ENCODE results near the gene SMPD3. TPM values are rescaled to one million over a fixed set of nuclear protein-coding genes. Genes with fewer than 3 reads are reported as not detected.

Gene SMPD3
- total RNA-seq, 1 experiment from 2014 or later: 0.77 TPM

GRCh38 chr16:68368301-68368888 is 79.9 kb downstream of the SMPD3 start:
- no peak for DNase-seq (ENCODE audit: low read depth, low spot score)
- BruUV-seq (replicated peaks): no TSS peak
- no peak for ATAC-seq
- Histone ChIP-seq H3K27me3 (ENCODE audit: control insufficient read depth, insufficient read depth, low read length) (no peaks in the 10 kb centered on the region), H3K4me1 (ENCODE audit: control insufficient read depth, insufficient read depth, low read length) (no peaks in the 10 kb centered on the region), H3K4me3 (ENCODE audit: low read depth in 2 of 2, low read length in 2 of 2) (no peak overlapping the region), H3K27ac (ENCODE audit: low read length) (no peak overlapping the region), H3K36me3 (ENCODE audit: control insufficient read depth, insufficient read depth, low read length) (no peaks in the 10 kb centered on the region), H3K9me3 (ENCODE audit: control insufficient read depth, insufficient read depth, low read depth, low read length) (no peaks in the 10 kb centered on the region)
- TF ChIP-seq TCF7L2 (IDR thresholded peaks at IDR 0.05; ENCODE audit: low read depth, low read length) (no peak), POLR2AphosphoS5 (IDR thresholded peaks at IDR 0.05; ENCODE audit: low read depth, low read length) (no peak), SIN3A (IDR thresholded peaks at IDR 0.05; ENCODE audit: borderline replicate concordance, insufficient read depth, low read depth, low read length) (no peak)
- TF ChIP-seq, protein P1, sequence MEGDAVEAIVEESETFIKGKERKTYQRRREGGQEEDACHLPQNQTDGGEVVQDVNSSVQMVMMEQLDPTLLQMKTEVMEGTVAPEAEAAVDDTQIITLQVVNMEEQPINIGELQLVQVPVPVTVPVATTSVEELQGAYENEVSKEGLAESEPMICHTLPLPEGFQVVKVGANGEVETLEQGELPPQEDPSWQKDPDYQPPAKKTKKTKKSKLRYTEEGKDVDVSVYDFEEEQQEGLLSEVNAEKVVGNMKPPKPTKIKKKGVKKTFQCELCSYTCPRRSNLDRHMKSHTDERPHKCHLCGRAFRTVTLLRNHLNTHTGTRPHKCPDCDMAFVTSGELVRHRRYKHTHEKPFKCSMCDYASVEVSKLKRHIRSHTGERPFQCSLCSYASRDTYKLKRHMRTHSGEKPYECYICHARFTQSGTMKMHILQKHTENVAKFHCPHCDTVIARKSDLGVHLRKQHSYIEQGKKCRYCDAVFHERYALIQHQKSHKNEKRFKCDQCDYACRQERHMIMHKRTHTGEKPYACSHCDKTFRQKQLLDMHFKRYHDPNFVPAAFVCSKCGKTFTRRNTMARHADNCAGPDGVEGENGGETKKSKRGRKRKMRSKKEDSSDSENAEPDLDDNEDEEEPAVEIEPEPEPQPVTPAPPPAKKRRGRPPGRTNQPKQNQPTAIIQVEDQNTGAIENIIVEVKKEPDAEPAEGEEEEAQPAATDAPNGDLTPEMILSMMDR (IDR thresholded peaks at IDR 0.05): no peak
- TF ChIP-seq, protein P2, sequence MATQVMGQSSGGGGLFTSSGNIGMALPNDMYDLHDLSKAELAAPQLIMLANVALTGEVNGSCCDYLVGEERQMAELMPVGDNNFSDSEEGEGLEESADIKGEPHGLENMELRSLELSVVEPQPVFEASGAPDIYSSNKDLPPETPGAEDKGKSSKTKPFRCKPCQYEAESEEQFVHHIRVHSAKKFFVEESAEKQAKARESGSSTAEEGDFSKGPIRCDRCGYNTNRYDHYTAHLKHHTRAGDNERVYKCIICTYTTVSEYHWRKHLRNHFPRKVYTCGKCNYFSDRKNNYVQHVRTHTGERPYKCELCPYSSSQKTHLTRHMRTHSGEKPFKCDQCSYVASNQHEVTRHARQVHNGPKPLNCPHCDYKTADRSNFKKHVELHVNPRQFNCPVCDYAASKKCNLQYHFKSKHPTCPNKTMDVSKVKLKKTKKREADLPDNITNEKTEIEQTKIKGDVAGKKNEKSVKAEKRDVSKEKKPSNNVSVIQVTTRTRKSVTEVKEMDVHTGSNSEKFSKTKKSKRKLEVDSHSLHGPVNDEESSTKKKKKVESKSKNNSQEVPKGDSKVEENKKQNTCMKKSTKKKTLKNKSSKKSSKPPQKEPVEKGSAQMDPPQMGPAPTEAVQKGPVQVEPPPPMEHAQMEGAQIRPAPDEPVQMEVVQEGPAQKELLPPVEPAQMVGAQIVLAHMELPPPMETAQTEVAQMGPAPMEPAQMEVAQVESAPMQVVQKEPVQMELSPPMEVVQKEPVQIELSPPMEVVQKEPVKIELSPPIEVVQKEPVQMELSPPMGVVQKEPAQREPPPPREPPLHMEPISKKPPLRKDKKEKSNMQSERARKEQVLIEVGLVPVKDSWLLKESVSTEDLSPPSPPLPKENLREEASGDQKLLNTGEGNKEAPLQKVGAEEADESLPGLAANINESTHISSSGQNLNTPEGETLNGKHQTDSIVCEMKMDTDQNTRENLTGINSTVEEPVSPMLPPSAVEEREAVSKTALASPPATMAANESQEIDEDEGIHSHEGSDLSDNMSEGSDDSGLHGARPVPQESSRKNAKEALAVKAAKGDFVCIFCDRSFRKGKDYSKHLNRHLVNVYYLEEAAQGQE (IDR thresholded peaks at IDR 0.05; ENCODE audit: insufficient read depth in 1 of 2, low read depth in 2 of 2, low read length in 1 of 2): no peak
- ChIA-PET POLR2A (no interaction called here), CTCF (interaction anchor here (0.6 kb wide), 1 partner anchor 31 kb away, joined by 4 read pairs; no protein-coding TSS in a partner anchor)
- in situ Hi-C loops (cut with HindIII; ENCODE audit: low pct_unique_long_range_greater_than_20kb, low sequenced_read_pairs): no loop called here
- intact Hi-C loops (cut with micrococcal nuclease; ENCODE audit: unreplicated experiment): no loop called here

- no peak for TF ChIP-seq POLR2AphosphoS5 (IDR thresholded peaks at IDR 0.05; ENCODE audit: low read depth, low read length)
- TF ChIP-seq, protein P2 (IDR thresholded peaks at IDR 0.05; ENCODE audit: insufficient read depth in 1 of 2, low read depth in 2 of 2, low read length in 1 of 2): no peak
- no peak for TF ChIP-seq SIN3A (IDR thresholded peaks at IDR 0.05; ENCODE audit: borderline replicate concordance, insufficient read depth, low read depth, low read length)
- TF ChIP-seq, protein P1 (IDR thresholded peaks at IDR 0.05): no peak
- TF ChIP-seq TCF7L2 (IDR thresholded peaks at IDR 0.05; ENCODE audit: low read depth, low read length): no peak
- intact Hi-C loops (cut with micrococcal nuclease; ENCODE audit: unreplicated experiment) (no loop called here), in situ Hi-C loops (cut with HindIII; ENCODE audit: low pct_unique_long_range_greater_than_20kb, low sequenced_read_pairs) (no loop called here)
- Histone ChIP-seq H3K27me3 (ENCODE audit: control insufficient read depth, insufficient read depth, low read length) (no peaks in the 10 kb centered on the region), H3K36me3 (ENCODE audit: control insufficient read depth, insufficient read depth, low read length) (no peaks in the 10 kb centered on the region), H3K27ac (ENCODE audit: low read length) (no peak overlapping the region), H3K4me1 (ENCODE audit: control insufficient read depth, insufficient read depth, low read length) (no peaks in the 10 kb centered on the region), H3K4me3 (ENCODE audit: low read depth in 2 of 2, low read length in 2 of 2) (no peak overlapping the region), H3K9me3 (ENCODE audit: control insufficient read depth, insufficient read depth, low read depth, low read length) (no peaks in the 10 kb centered on the region)
- no peak for ATAC-seq
- DNase-seq (ENCODE audit: low read depth, low spot score): no peak
- BruUV-seq (replicated peaks): no TSS peak
- ChIA-PET POLR2A (no interaction called here), CTCF (interaction anchor here (0.6 kb wide), 1 partner anchor 31 kb away, joined by 4 read pairs; no protein-coding TSS in a partner anchor)
Observed at GRCh38 chr16:68367891-68368290, 80.4 kb downstream of the SMPD3 start.
